Liver (tissue), 9 donors: ENCODE results near the gene SPHKAP. TPM values are rescaled to one million over a fixed set of nuclear protein-coding genes. Genes with fewer than 3 reads are reported as not detected.

Experiments
- DNase-seq: peaks from one replicate; pipeline ENCODE4 v3.0.0-alpha.2; 2017; ENCODE audit warnings: low spot score
- H3K27ac ChIP-seq, 2 donors: one replicate each; pipeline ENCODE4 v1.7.0; 2013; ENCODE audit warnings: inconsistent platforms in 2 of 2, low read length in 2 of 2, control low read depth in 1 of 2, low read depth in 1 of 2, mild to moderate bottlenecking in 1 of 2
- H3K27me3 ChIP-seq, 4 donors: one replicate each; pipeline versions ENCODE4 v1.6.1 to v1.7.0; 2013; ENCODE audit warnings: low read length in 3 of 4, inconsistent platforms in 1 of 4, mild to moderate bottlenecking in 1 of 4, moderate library complexity in 1 of 4; ENCODE audit not compliant: control insufficient read depth in 4 of 4, insufficient read depth in 4 of 4
- H3K36me3 ChIP-seq, 4 donors: one replicate each; pipeline versions ENCODE4 v1.6.1 to v1.7.0; 2013; ENCODE audit warnings: low read length in 3 of 4, mild to moderate bottlenecking in 3 of 4, low read depth in 1 of 4, moderate library complexity in 1 of 4; ENCODE audit not compliant: control insufficient read depth in 4 of 4, insufficient read depth in 3 of 4
- H3K4me1 ChIP-seq, 4 donors: one replicate each; pipeline versions ENCODE4 v1.6.1 to v1.7.0; 2013; ENCODE audit warnings: low read length in 3 of 4, mild to moderate bottlenecking in 3 of 4, moderate library complexity in 1 of 4; ENCODE audit not compliant: control insufficient read depth in 4 of 4, insufficient read depth in 4 of 4
- H3K4me3 ChIP-seq, 3 donors: one replicate each; pipeline versions ENCODE4 v1.6.1 to v1.7.0; 2013; ENCODE audit warnings: low read length in 3 of 3, control low read depth in 1 of 3, low read depth in 1 of 3, mild to moderate bottlenecking in 1 of 3
- H3K9ac ChIP-seq, 2 donors: one replicate each; pipeline ENCODE4 v1.7.0; 2013; ENCODE audit warnings: low read length in 2 of 2, mild to moderate bottlenecking in 2 of 2, moderate library complexity in 2 of 2, control low read depth in 1 of 2, low read depth in 1 of 2
- H3K9me3 ChIP-seq, 4 donors: one replicate each; pipeline versions ENCODE4 v1.6.1 to v1.7.0; 2013; ENCODE audit warnings: low read length in 3 of 4; ENCODE audit not compliant: control insufficient read depth in 4 of 4
- EGR1 ChIP-seq, 2 donors: IDR thresholded peaks; 2 replicates each; pipeline ENCODE4 v1.6.1; 2016 to 2018; ENCODE audit warnings: antibody characterized with exemption in 2 of 2, low read depth in 2 of 2
- FOXA1 ChIP-seq: IDR thresholded peaks from 2 replicates; pipeline ENCODE4 v1.6.1; 2016; ENCODE audit warnings: antibody characterized with exemption
- FOXA2 ChIP-seq: IDR thresholded peaks from 2 replicates; pipeline ENCODE4 v1.6.1; 2016; ENCODE audit warnings: antibody characterized with exemption
- HNF4A ChIP-seq, 2 donors: conservative IDR thresholded peaks; 2 replicates each; pipeline ENCODE4 v1.6.1; 2016; ENCODE audit warnings: antibody characterized with exemption in 2 of 2, mild to moderate bottlenecking in 2 of 2
- HNF4G ChIP-seq: IDR thresholded peaks from 2 replicates; pipeline ENCODE4 v1.6.1; 2016; ENCODE audit warnings: antibody characterized with exemption
- JUND ChIP-seq, 2 donors: IDR thresholded peaks; 2 replicates each; pipeline ENCODE4 v1.6.1; 2016; ENCODE audit warnings: antibody characterized with exemption in 2 of 2
- MAX ChIP-seq: IDR thresholded peaks from 2 replicates; pipeline ENCODE4 v1.6.1; 2016; ENCODE audit warnings: antibody characterized with exemption
- NR2F2 ChIP-seq: IDR thresholded peaks from 2 replicates; pipeline ENCODE4 v1.6.1; 2016; ENCODE audit warnings: antibody characterized with exemption
- RAD21 ChIP-seq, 2 donors: IDR thresholded peaks; 2 replicates each; pipeline ENCODE4 v1.6.1; 2016; ENCODE audit warnings: antibody characterized with exemption in 2 of 2, mild to moderate bottlenecking in 2 of 2
- REST ChIP-seq: IDR thresholded peaks from 2 replicates; pipeline ENCODE4 v1.6.1; 2016; ENCODE audit warnings: antibody characterized with exemption, mild to moderate bottlenecking
- RXRA ChIP-seq, 2 donors: IDR thresholded peaks; 2 replicates each; pipeline ENCODE4 v1.6.1; 2017 to 2018; ENCODE audit warnings: antibody characterized with exemption in 2 of 2, mild to moderate bottlenecking in 1 of 2
- SP1 ChIP-seq: IDR thresholded peaks from 2 replicates; pipeline ENCODE4 v1.6.1; 2018; ENCODE audit warnings: antibody characterized with exemption, mild to moderate bottlenecking
- TAF1 ChIP-seq: conservative IDR thresholded peaks from 2 replicates; pipeline ENCODE4 v1.6.1; 2016; ENCODE audit warnings: antibody characterized with exemption, mild to moderate bottlenecking
- YY1 ChIP-seq: IDR thresholded peaks from 2 replicates; pipeline ENCODE4 v1.6.1; 2016; ENCODE audit warnings: antibody characterized with exemption, mild to moderate bottlenecking
- WGBS: extraction: QIAGEN DNeasy Blood & Tissue Kit; methylation state at CpG from one replicate; pipeline ENCODE4 v1.1.7; 2013; 5-methylcytosine and 5-hydroxymethylcytosine counted together
- polyA plus RNA-seq, 2 donors: library from polyadenylated mRNA; stranded (reverse) in 1 of 2; unstranded in 1 of 2; fragments of 200-250 nt in 1 of 2; fragments of >200 nt in 1 of 2; fragmentation: Nextera tagmentation in 1 of 2; extraction: Ambion mirVana in 1 of 2; gene quantifications; one replicate each; pipeline versions ENCODE4 v1.2.1 to v1.2.3, GENCODE V29; 2013 to 2015
- total RNA-seq, 2 donors: library from RNA; depleted of rRNA; stranded (reverse); fragments of >200 nt; gene quantifications; one replicate each; pipeline ENCODE4 v1.2.3, GENCODE V29; 2014
- TF ChIP-seq, protein P1 (sequence below): IDR thresholded peaks from 2 replicates; pipeline ENCODE4 v1.6.1; 2016; ENCODE audit warnings: antibody characterized with exemption
- TF ChIP-seq, protein P2 (sequence below): IDR thresholded peaks from 2 replicates; pipeline ENCODE4 v1.6.1; 2016; ENCODE audit warnings: antibody characterized with exemption
- TF ChIP-seq, protein P3 (sequence below): fragments of 150-350 bp; IDR thresholded peaks from 2 replicates; pipeline ENCODE4 v1.5.1; 2017; ENCODE audit warnings: improper control_type of control experiment, low read depth, low read length; ENCODE audit not compliant: missing input control
- donor health status: healthy.
- donor health status: healthy.
- donor health status: healthy.
- donor health status: healthy.
- donor health status: healthy.

The SPHKAP gene
- total and polyA plus RNA-seq, 4 donors, result not detected

- Histone ChIP-seq H3K27me3 (no peaks in the 10 kb centered on the region), H3K9ac (no peak overlapping the region), H3K27ac (no peak overlapping the region), H3K4me3 (no peak overlapping the region), H3K4me1 (no peaks in the 10 kb centered on the region), H3K36me3 (no peaks in the 10 kb centered on the region), H3K9me3 (no peaks in the 10 kb centered on the region)
- WGBS, result 73% methylated on average over 3 of the region's 3 CpGs
- no peak for DNase-seq
- TF ChIP-seq TAF1 (no peak), RXRA (IDR thresholded peaks at IDR 0.05) (no peak), NR2F2 (no peak), YY1 (no peak), FOXA2 (no peak), HNF4G (no peak), RAD21 (IDR thresholded peaks at IDR 0.05) (no peak), FOXA1 (no peak), JUND (IDR thresholded peaks at IDR 0.05) (no peak), EGR1 (IDR thresholded peaks at IDR 0.05; ENCODE audit: low read depth in 2 of 2) (no peak), MAX (no peak)
- TF ChIP-seq, protein P1, sequence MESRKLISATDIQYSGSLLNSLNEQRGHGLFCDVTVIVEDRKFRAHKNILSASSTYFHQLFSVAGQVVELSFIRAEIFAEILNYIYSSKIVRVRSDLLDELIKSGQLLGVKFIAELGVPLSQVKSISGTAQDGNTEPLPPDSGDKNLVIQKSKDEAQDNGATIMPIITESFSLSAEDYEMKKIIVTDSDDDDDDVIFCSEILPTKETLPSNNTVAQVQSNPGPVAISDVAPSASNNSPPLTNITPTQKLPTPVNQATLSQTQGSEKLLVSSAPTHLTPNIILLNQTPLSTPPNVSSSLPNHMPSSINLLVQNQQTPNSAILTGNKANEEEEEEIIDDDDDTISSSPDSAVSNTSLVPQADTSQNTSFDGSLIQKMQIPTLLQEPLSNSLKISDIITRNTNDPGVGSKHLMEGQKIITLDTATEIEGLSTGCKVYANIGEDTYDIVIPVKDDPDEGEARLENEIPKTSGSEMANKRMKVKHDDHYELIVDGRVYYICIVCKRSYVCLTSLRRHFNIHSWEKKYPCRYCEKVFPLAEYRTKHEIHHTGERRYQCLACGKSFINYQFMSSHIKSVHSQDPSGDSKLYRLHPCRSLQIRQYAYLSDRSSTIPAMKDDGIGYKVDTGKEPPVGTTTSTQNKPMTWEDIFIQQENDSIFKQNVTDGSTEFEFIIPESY, result no peak
- TF ChIP-seq, protein P2, sequence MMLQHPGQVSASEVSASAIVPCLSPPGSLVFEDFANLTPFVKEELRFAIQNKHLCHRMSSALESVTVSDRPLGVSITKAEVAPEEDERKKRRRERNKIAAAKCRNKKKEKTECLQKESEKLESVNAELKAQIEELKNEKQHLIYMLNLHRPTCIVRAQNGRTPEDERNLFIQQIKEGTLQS, result no peak
- TF ChIP-seq, protein P3, sequence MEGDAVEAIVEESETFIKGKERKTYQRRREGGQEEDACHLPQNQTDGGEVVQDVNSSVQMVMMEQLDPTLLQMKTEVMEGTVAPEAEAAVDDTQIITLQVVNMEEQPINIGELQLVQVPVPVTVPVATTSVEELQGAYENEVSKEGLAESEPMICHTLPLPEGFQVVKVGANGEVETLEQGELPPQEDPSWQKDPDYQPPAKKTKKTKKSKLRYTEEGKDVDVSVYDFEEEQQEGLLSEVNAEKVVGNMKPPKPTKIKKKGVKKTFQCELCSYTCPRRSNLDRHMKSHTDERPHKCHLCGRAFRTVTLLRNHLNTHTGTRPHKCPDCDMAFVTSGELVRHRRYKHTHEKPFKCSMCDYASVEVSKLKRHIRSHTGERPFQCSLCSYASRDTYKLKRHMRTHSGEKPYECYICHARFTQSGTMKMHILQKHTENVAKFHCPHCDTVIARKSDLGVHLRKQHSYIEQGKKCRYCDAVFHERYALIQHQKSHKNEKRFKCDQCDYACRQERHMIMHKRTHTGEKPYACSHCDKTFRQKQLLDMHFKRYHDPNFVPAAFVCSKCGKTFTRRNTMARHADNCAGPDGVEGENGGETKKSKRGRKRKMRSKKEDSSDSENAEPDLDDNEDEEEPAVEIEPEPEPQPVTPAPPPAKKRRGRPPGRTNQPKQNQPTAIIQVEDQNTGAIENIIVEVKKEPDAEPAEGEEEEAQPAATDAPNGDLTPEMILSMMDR, result no peak
Observed at GRCh38 chr2:227960317-227960716, 221.2 kb downstream of the SPHKAP start.

- Histone ChIP-seq H3K27me3 (no peaks in the 10 kb centered on the region), H3K4me3 (no peak overlapping the region), H3K27ac (no peak overlapping the region), H3K36me3 (no peaks in the 10 kb centered on the region), H3K4me1 (no peaks in the 10 kb centered on the region), H3K9ac (no peak overlapping the region), H3K9me3 (peaks cover 0 to 6% (median 2%) of the 10 kb centered on the region in 4 donors)
- no peak for TF ChIP-seq NR2F2
- TF ChIP-seq JUND (IDR thresholded peaks at IDR 0.05), result no peak
- TF ChIP-seq SP1, result no peak
- TF ChIP-seq REST, result no peak
- no peak for TF ChIP-seq HNF4A (conservative IDR thresholded peaks at IDR 0.05)
- DNase-seq, result no peak
- 65% methylated on average over 2 of the region's 2 CpGs for WGBS
Observed at GRCh38 chr2:227942965-227943364, 238.5 kb downstream of the SPHKAP start.
